AML-193 (cell line): Measurements from ENCODE around the gene TAAR5.
"Not testable (repeated sequence)": the region's sequence is repeated elsewhere in the genome, so short reads cannot be mapped to it uniquely, and the experiment has no call there.

Experiments used
- DNase-seq, 2 experiments: peaks; one replicate each; lab custom pipeline; 2025; lab: John Stamatoyannopoulos, UW

Gene TAAR5

GRCh38 chr6:132570221-132570777 is 19.2 kb downstream of the TAAR5 start, which contains the start of gene TAAR6:
Gene TAAR6 (plus strand): TSS chr6:132570322. CDS start chr6:132570322, 0 bp downstream.
- DNase-seq, result no peak

GRCh38 chr6:132569170-132569569 is 20.4 kb downstream of the TAAR5 start:
- DNase-seq, result no peak

- DNase-seq, result no peak
Measured at GRCh38 chr6:132568611-132569010, 20.9 kb downstream of the TAAR5 start.

GRCh38 chr6:132567566-132567965 is 22.0 kb downstream of the TAAR5 start:
- no peak for DNase-seq

- DNase-seq, result no peak
Measured at GRCh38 chr6:132566404-132566803, 23.1 kb downstream of the TAAR5 start.

- DNase-seq, result not testable (repeated sequence)
Measured at GRCh38 chr6:132560087-132560486, 29.5 kb downstream of the TAAR5 start.

GRCh38 chr6:132552372-132552771 is 37.2 kb downstream of the TAAR5 start, which contains the start of gene TAAR8:
Gene TAAR8 (plus strand): TSS chr6:132552672. CDS start chr6:132552693, 21 bp downstream.
- no peak for DNase-seq

- no peak for DNase-seq
Measured at GRCh38 chr6:132551214-132551613, 38.3 kb downstream of the TAAR5 start.

- DNase-seq, result no peak
Measured at GRCh38 chr6:132548746-132549463, 40.6 kb downstream of the TAAR5 start.

- no peak for DNase-seq
Measured at GRCh38 chr6:132544826-132545225, 44.7 kb downstream of the TAAR5 start.
